Measurements from ENCODE around the gene PRKCH.

GRCh38 chr14:61399365-61399764, 78.0 kb downstream of the PRKCH start:
- TF ChIP-seq, protein P1, sequence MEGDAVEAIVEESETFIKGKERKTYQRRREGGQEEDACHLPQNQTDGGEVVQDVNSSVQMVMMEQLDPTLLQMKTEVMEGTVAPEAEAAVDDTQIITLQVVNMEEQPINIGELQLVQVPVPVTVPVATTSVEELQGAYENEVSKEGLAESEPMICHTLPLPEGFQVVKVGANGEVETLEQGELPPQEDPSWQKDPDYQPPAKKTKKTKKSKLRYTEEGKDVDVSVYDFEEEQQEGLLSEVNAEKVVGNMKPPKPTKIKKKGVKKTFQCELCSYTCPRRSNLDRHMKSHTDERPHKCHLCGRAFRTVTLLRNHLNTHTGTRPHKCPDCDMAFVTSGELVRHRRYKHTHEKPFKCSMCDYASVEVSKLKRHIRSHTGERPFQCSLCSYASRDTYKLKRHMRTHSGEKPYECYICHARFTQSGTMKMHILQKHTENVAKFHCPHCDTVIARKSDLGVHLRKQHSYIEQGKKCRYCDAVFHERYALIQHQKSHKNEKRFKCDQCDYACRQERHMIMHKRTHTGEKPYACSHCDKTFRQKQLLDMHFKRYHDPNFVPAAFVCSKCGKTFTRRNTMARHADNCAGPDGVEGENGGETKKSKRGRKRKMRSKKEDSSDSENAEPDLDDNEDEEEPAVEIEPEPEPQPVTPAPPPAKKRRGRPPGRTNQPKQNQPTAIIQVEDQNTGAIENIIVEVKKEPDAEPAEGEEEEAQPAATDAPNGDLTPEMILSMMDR (IDR thresholded peaks at IDR 0.05; ENCODE audit: insufficient read depth, low read length) = no peak
- TF ChIP-seq GABPA (IDR thresholded peaks at IDR 0.05; ENCODE audit: low read depth) = no peak
- no peak for TF ChIP-seq POLR2AphosphoS5 (IDR thresholded peaks at IDR 0.05; ENCODE audit: low read depth)
